DMS79 treated with DMSO at 0.1 percent for 48 hours (cell line): ENCODE data around the gene OLFML2B.

Experiments used
- DNase-seq: peaks from one replicate; lab custom pipeline; 2025; lab: John Stamatoyannopoulos, UW

The OLFML2B gene

GRCh38 chr1:161978011-161978790 is 45.5 kb downstream of the OLFML2B start:
- DNase-seq = no peak

GRCh38 chr1:161973924-161974845 is 49.5 kb downstream of the OLFML2B start:
- DNase-seq = no peak

GRCh38 chr1:161972828-161973227 is 50.8 kb downstream of the OLFML2B start:
- no peak for DNase-seq

GRCh38 chr1:161970633-161971032 is 53.0 kb downstream of the OLFML2B start:
- DNase-seq = no peak

- no peak for DNase-seq
Observed at GRCh38 chr1:161970036-161970435, 53.6 kb downstream of the OLFML2B start.

- no peak for DNase-seq
Observed at GRCh38 chr1:161966067-161966466, 57.6 kb downstream of the OLFML2B start.

- no peak for DNase-seq
Observed at GRCh38 chr1:161962091-161962887, 61.4 kb downstream of the OLFML2B start.

GRCh38 chr1:161958425-161958824 is 65.2 kb downstream of the OLFML2B start:
- DNase-seq = no peak

- no peak for DNase-seq
Observed at GRCh38 chr1:161956930-161957329, 66.7 kb downstream of the OLFML2B start.

GRCh38 chr1:161956097-161956496 is 67.6 kb downstream of the OLFML2B start:
- no peak for DNase-seq

- DNase-seq = no peak
Observed at GRCh38 chr1:161955606-161956005, 68.1 kb downstream of the OLFML2B start.

GRCh38 chr1:161954466-161954865 is 69.2 kb downstream of the OLFML2B start:
- DNase-seq = no peak

GRCh38 chr1:161954050-161954449 is 69.6 kb downstream of the OLFML2B start:
- peak; percentile 51 for DNase-seq

GRCh38 chr1:161953256-161953920 is 70.3 kb downstream of the OLFML2B start:
- no peak for DNase-seq

GRCh38 chr1:161952607-161953172 is 71.0 kb downstream of the OLFML2B start:
- no peak for DNase-seq

- no peak for DNase-seq
Observed at GRCh38 chr1:161951646-161952045, 72.0 kb downstream of the OLFML2B start.

- no peak for DNase-seq
Observed at GRCh38 chr1:161950377-161950776, 73.3 kb downstream of the OLFML2B start.

GRCh38 chr1:161949548-161949947 is 74.1 kb downstream of the OLFML2B start:
- DNase-seq = no peak

- DNase-seq = no peak
Observed at GRCh38 chr1:161948435-161948834, 75.2 kb downstream of the OLFML2B start.

- DNase-seq = no peak
Observed at GRCh38 chr1:161946071-161946987, 77.3 kb downstream of the OLFML2B start.
